HG03039 (cell line): Measurements from ENCODE around the gene OSBPL3.
A peak's percentile ranks its signal among the peaks of the same experiment; 100 is the strongest.

Experiments used
- ATAC-seq: cut with Tn5 transposase; IDR thresholded peaks from one replicate; pipeline ENCODE4 v1.9.1; 2021; ENCODE audit warnings: mild to moderate bottlenecking, moderate library complexity; ENCODE audit not compliant: unreplicated experiment

OSBPL3 gene

DNA sequence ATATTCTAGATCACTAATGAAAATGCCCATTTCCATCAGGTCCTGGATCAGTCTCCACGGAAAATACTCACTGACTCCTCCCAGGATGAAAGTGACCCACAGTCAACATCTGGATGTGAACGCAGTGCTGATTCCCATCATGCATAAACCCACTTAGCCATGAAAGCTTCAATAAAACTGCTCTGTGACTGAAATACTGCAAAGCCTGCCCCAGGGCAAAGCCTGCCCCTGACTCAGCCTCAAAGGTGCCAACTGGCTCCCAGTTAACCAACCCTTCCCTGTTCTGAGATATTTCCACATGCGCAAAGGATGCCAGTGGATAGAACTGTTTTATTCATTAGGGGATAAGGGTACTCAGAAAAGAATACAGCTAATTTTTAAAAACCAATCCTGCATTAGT lies 24.0 kb downstream of the OSBPL3 start:
- no peak for ATAC-seq

DNA sequence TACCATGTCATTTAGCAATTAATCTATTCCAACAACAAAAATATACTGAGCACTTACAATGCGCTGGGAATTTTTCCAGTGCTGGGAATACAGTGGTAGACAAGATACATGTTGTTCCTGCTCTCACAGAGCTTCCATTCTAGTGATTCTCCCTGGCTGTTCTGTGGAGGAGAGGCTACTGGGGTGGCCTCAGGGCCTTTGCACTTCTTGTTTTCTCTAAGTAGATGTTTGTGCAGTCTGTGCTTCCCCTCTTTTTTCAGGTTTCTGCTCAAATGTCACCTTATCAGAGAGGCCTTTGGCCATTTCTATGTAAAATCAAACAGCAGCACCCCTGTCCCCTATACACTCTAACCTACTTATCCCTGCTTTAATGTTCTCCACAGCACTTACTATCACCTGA lies 24.7 kb downstream of the OSBPL3 start:
- ATAC-seq: no peak

GRCh38 chr7:24952464-24952863 lies 27.5 kb downstream of the OSBPL3 start:
- no peak for ATAC-seq

GRCh38 chr7:24951441-24951980 lies 28.5 kb downstream of the OSBPL3 start:
- no peak for ATAC-seq

GRCh38 chr7:24949884-24950283 lies 30.1 kb downstream of the OSBPL3 start:
- ATAC-seq: no peak

- no peak for ATAC-seq
Observed at GRCh38 chr7:24948739-24949138, 31.2 kb downstream of the OSBPL3 start.

DNA sequence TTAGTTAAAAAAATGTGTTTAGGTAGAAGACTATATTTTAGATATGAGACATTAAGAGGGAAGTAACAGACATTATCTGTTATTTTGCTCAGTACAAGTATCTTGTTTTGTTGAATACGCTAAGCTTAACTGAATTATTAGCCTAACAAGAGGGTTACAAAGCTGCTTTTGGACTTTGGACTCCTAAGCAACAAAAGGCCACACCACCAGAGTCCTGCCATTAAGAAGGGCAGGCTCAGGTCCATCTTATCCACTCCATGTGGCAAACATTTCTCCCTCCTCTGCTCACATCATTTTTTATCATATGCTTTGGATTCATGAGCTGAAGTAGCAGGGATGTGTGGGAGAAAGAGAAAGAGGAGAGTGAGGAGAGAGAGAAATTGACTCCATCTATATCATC lies 33.5 kb downstream of the OSBPL3 start:
- ATAC-seq: no peak

GRCh38 chr7:24945899-24946298 lies 34.1 kb downstream of the OSBPL3 start:
- ATAC-seq: no peak

DNA sequence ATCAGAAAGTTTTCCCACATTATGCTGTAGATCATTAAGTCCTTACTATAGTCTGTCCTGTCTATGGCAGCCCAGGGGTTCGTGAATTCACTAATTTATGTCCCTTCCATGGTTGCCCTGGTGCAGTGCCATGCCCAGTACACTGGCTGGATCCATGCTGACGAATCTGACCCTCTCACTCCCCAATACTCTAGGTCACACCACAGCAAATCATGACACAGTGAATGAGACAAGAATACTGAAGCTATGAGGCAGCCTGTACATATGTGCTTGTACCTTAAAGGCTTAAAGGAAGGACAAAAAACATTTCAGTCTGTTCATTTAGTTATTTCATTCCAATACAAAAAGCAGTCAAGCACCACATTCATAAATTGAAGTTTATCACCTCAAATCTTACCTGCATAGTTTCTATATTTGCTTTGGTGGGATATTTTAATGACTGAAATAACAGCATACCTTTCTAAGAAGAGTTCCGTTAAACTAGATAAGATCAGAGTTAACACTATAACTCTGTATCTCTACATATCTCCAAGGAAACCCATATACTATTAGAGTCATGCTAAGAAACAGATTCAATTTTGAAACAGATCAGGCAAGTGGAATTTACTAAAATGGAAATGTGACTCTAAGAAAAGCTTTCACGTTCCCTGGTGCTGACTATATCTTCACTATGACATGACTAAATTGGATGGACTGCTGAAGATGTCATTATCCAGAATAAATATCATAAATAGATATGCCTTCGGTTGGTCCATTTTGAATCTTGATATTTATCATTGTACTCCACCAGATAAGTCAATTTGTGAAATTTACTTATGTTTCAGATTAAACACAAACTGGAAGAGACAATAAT lies 36.7 kb downstream of the OSBPL3 start:
- no peak for ATAC-seq

DNA sequence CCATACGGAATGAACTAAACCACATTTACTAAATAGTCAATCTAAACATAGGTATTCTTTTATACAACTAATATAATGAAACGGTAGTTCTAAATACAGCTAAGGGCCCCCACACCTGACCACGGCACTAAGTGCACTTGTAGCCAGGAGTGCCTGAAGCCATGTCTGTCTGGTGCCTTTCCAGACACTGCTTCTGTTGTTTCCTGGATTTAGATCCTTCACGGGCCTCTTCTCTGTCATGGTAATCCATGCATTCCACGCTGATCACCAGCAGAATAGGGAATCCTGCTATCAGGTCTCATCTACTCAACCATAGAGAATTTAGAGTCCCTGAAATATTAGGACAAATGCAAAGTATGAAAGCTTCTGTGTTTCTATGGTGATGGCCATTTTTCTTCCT lies 37.8 kb downstream of the OSBPL3 start:
- no peak for ATAC-seq

DNA sequence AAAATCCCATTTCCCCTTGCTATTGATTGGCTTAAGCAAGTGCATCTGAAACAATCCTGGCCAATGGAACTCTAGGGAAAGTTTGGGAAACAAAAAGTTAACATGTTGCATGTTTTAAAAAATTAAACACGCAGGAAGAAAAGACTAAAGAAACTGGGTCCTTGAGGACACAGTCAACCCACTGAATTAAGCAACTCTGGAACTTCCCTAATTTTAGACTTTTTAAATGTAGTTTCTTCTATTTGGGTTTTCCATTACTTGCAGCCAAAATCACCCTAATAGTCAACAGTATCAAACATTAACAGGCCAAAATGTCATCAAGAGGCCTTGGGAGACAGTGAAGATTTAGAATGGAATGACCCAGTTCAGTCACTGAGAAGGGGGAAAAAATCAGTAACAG lies 40.6 kb downstream of the OSBPL3 start:
- ATAC-seq: no peak

- ATAC-seq: peak; percentile 53
Observed at GRCh38 chr7:24936121-24936824, 43.7 kb downstream of the OSBPL3 start.

GRCh38 chr7:24933298-24933697 lies 46.7 kb downstream of the OSBPL3 start:
- ATAC-seq: no peak

- ATAC-seq: no peak
Observed at GRCh38 chr7:24932815-24933214, 47.2 kb downstream of the OSBPL3 start.

DNA sequence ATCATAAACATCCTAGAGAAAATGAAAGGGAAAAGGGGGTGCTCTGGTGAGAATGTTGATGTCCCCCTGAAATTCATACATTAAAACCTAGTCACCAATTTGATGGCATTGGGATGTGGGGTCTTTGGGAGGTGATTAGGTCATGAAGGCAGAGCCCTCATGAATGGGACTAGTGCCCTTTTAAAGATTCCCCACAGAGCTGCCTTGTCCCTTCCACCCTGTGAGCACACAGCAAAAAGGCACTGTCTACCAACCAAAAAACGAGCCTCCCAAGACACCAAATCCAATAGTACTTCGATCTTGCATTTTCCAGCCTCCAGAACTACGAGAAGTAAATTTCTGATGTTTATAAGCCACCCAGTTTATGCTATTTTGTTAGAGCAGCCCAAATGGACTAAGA lies 47.6 kb downstream of the OSBPL3 start:
- no peak for ATAC-seq

DNA sequence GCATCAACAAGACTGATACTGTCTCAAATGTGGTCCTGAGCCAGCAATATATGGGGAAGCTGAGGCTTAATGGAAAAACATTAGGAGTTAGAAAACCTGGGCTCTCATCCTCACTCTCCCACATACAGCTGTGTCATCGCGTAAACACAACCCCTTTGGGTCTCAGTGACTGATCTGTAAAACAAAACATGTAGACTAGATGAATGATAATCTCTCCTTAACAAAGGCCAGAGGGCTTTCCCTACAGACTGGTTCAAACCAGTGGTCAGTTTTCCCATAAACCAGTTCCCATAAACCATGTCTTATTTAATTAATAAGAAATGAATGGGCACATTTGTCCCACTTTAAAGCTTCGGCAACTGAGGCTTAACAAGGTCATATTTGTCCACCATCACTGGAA lies 48.1 kb downstream of the OSBPL3 start:
- no peak for ATAC-seq

GRCh38 chr7:24930856-24931255 lies 49.1 kb downstream of the OSBPL3 start:
- ATAC-seq: no peak

DNA sequence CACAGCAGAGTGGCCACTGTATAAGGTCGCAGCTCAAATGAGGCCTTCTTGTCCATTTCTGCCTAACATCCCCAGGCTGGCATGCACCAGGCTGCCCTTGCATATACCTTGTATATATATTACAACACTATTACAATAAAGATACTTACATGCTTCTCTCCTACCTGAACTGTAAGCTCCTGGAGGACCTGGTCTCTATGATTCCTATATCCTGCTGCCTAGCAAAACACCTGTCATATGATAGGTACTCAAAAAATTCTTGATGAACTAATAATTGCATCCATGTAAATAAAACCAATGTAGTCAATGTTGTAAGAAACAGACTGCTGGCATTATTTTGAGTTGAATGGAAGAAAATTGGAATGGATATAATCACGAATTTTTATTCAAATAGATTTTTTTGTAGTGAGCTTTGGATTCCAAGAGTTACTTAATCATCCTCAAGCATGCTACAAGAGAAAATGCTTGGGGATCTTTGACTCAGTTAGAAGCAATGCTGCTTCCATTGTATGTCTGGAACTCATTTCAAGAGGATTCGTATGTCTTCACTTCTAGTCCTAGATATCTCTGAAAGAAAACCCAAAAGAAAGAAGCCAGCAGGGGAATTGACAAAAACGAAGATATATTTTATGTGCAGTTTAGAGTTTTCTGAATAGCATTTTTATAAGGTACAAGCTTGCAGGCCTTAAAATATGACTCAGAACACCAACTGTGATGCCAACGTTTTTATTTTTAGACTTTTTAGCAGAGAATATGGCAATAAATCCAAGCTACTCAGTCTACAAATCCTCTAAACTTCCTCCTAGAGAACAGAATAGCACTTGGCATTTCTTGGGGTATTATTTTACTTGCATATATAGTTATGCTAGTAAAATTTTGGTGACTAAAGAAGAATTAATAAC lies 53.1 kb downstream of the OSBPL3 start:
- ATAC-seq: no peak

GRCh38 chr7:24924375-24924774 lies 55.6 kb downstream of the OSBPL3 start:
- no peak for ATAC-seq

DNA sequence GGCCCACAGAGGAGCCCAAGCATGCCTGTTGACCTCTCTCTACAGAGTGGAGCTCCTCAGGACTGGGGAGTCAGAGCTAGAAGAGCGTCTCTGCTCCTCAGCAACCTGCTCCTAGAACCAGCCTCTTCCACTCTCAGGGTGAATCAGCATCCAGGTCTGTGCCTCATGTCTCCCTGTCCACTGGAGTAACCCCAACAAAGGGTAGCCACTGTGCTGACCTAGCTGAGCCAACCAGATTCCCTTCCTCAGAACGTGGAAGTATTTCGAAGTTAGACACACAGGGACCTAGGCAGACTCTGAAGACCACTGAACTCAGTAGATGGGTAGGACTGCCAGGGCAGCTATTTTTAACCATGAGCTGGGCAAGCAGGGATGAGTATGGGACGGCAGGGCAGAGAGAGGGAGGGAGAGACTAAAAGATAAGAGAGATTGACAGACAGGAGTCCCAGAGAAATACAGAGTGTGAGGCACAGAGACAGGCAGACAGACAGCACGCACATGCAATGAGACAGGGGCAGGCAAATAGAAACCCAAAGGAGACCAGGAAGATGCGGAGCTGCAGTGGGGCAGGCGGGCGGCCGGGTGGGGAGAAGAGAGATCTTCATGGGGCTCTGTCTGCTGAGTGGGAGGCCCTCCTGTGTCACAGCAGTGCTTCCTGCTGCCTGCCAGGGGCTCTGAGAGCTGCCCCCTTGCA lies 56.7 kb downstream of the OSBPL3 start:
- no peak for ATAC-seq
